ENCODE data around the gene KIF3A. TPM values are rescaled to one million over a fixed set of nuclear protein-coding genes. Genes with fewer than 3 reads are reported as not detected.

KIF3A gene
- total RNA-seq, 1 experiment from 2014 or later, result 4.8 TPM

GRCh38 chr5:132663771-132664695 is 73.3 kb downstream of the KIF3A start:
- DNase-seq (ENCODE audit: low spot score), result no peak

GRCh38 chr5:132662925-132663770 is 74.2 kb downstream of the KIF3A start:
- DNase-seq (ENCODE audit: low spot score), result peak; percentile 40

DNA sequence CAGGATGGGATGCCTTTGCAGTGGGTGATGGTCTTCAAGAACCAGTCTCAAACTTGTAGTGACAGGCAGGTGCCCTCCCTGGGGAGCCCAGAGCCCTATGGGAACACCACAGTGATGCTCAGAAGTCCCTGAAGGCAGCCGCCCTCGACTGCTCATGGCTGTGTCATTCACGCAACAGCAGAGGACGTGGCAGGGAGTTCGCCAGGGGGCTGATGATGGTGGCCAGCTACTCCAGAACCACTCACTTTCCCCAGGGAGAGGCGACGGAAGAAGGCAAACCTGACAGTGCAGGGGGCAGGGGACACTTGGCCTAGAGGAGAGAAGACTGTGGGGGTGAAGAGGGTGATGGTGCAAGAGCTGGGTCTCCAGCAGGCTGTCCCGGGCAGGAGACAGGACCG is 75.3 kb downstream of the KIF3A start:
- DNase-seq (ENCODE audit: low spot score), result no peak

DNA sequence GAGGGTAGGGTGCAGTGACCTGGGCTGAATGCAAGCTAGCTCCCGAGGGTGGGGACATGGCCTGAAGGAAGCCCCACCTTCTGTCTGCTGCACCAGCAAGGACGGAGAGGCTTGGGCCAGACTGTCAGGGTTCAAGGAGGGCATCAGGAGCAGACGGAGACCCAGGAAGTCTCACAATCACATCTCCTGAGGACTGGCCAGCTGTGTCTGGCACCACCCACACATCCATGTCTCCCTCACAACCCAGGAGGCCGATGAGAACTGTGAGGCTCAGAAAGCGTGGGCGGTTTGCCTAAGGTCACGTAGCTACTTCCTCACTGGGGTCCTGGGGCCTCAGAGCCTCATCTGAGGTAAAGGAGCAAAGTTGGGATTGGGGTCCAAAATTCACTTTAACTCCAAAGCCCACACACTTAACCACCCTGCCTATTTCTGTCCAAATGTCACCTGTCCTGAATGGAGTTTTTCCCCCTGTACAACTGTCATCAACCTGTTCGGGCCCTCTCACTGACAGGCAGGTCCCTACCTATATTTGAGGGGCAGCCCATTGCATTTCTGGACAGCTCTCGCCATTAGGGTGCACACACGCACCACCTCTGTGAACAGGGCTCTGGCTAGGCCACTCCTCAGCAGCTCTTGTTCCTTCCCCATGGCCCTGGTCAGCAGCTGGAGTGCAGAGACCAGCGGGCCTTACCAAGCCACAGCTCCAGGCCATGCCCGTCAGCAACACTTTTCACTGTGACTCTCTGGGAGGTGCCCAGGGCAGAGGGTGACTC is 75.9 kb downstream of the KIF3A start:
- no peak for DNase-seq (ENCODE audit: low spot score)

DNA sequence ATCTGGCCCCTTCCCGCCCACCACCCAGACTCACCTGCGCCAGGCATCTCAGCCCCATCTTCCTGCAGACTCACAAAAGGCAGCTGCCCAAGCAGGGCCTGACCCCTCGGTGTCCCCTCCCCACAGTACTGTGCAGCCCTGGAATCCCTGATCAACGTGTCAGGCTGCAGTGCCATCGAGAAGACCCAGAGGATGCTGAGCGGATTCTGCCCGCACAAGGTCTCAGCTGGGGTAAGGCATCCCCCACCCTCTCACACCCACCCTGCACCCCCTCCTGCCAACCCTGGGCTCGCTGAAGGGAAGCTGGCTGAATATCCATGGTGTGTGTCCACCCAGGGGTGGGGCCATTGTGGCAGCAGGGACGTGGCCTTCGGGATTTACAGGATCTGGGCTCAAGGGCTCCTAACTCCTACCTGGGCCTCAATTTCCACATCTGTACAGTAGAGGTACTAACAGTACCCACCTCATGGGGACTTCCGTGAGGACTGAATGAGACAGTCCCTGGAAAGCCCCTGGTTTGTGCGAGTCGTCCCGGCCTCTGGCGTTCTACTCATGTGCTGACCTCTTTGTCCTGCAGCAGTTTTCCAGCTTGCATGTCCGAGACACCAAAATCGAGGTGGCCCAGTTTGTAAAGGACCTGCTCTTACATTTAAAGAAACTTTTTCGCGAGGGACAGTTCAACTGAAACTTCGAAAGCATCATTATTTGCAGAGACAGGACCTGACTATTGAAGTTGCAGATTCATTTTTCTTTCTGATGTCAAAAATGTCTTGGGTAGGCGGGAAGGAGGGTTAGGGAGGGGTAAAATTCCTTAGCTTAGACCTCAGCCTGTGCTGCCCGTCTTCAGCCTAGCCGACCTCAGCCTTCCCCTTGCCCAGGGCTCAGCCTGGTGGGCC is 77.5 kb downstream of the KIF3A start:
- DNase-seq (ENCODE audit: low spot score), result no peak

- no peak for DNase-seq (ENCODE audit: low spot score)
These were observed 78.7 kb downstream of the KIF3A start for GRCh38 chr5:132658381-132659302.

GRCh38 chr5:132657676-132658380 is 79.5 kb downstream of the KIF3A start, which contains the start of gene IL13:
Gene IL13 (plus strand): TSS chr5:132658173. CDS start chr5:132658187, 14 bp downstream.
- no peak for DNase-seq (ENCODE audit: low spot score)

DNA sequence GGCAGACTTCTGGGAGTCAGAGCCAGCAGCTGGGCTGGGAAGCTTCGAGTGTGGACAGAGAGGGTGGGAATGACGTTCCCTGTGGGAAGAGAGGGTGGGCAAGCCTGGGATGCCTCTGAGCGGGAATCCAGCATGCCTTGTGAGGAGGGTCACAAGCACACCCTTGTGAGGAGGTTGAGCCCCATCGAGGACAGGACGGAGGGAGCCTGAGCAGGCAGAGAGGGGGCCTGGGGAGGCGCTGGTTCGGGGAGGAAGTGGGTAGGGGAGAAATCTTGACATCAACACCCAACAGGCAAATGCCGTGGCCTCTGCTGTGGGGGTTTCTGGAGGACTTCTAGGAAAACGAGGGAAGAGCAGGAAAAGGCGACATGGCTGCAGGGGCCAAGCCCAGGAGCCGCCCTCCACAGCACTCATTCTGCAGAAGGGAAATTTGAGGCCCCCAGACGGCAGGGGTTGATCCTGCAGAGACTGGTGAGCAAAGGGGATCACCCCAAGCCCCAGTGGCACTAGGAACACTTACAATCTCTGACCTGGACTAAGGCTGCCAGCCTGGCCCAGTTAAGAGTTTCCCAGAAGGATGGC is 80.5 kb downstream of the KIF3A start:
- no peak for DNase-seq (ENCODE audit: low spot score)

GRCh38 chr5:132655821-132656773 is 81.2 kb downstream of the KIF3A start:
- no peak for DNase-seq (ENCODE audit: low spot score)

GRCh38 chr5:132653716-132654115 is 83.6 kb downstream of the KIF3A start:
- no peak for DNase-seq (ENCODE audit: low spot score)

DNA sequence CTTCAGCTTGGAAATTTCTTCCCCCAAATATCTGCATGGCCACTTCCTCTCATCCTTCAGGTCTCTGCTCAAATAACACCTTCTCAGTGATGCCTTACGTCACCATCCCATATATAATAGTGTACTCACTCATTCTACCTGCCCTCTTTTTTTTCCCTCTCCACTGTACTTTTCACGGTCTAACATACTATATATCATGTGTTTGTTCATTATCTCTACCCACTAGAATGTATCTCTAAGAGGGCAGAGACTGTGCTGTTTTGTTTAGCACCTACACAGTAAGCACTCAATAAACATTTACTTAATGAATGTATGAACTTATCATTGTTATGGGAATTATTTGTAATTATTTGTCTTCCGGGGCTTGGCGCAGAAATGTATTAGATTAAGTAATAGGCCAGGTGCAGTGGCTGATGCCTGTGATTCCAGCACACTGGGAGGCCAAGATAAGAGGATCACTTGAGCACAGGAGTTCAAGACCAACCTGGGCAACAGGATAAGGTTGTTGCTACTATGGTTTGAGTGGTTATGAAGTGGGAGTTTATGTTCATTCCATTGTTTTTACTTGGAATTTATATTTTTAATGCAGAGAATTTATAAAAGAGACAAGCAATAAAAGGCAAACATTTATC is 85.4 kb downstream of the KIF3A start:
- no peak for DNase-seq (ENCODE audit: low spot score)

DNA sequence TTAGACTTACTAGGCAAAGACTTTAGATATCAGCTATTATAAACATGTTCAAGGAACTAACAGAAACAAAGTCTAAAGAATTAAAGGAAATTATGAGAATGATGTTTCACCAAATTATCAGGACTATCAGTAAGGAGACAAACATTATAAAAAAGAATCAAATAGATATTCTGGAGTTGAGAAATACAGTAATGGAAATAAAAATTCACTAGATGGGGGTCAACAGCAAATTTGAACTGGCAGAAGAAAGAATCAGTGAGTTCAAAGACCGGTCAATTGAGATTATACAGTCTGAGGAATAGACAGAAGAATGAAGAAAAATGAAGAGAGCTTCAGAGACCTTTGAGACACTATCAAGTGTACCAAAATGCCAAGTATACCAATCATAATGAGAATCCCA is 89.0 kb downstream of the KIF3A start:
- DNase-seq (ENCODE audit: low spot score), result no peak

GRCh38 chr5:132647473-132647872 is 89.9 kb downstream of the KIF3A start:
- DNase-seq (ENCODE audit: low spot score), result no peak

DNA sequence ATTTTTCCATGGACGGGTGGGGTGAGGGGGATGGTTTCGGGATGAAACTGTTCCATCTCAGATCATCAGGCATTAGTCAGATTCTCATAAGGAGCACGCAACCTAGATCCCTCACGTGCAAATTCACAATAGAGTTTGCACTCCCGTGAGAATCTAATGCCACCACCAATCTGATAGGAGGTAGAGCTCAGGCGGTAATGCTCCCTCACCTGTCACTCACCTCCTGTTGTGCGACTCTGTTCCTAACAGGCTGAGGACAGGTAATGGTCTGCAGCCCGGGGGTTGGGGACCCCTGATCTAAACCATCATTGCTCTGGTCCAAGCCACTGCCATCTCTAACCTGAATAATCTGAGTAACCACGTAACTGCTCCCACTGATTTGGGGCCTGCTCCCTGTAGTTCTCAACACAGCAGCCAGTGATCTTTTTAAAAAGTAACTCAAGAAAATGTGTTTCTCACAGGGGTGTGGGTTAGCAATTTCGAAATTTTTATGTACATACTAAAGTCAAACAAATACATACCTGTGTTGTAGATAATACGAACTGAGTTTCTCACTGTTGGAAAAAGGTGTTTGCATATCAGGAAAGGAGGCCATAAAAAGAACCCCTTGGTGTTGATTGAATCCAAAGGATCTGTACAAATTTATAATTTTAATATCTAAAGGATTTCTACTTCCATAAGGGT is 90.6 kb downstream of the KIF3A start:
- DNase-seq (ENCODE audit: low spot score), result no peak

GRCh38 chr5:132644177-132644576 is 93.2 kb downstream of the KIF3A start:
- no peak for DNase-seq (ENCODE audit: low spot score)
